ENCODE measurements around the gene MAN1C1. TPM values are rescaled to one million over a fixed set of nuclear protein-coding genes. Genes with fewer than 3 reads are reported as not detected.
A peak's percentile ranks its signal among the peaks of the same experiment; 100 is the strongest.

MAN1C1 gene
- total RNA-seq, 1 experiment from 2014 or later: 1.5 TPM

- POLR2A ChIA-PET: no interaction called here
- no peak for TF ChIP-seq REST (IDR thresholded peaks at IDR 0.05; ENCODE audit: insufficient read depth in 1 of 2, low read depth in 2 of 2, low read length in 1 of 2)
- TF ChIP-seq TCF7L2 (IDR thresholded peaks at IDR 0.05; ENCODE audit: low read depth, low read length): no peak
- TF ChIP-seq POLR2AphosphoS5 (IDR thresholded peaks at IDR 0.05; ENCODE audit: low read depth, low read length): no peak
- no peak for TF ChIP-seq SIN3A (IDR thresholded peaks at IDR 0.05; ENCODE audit: borderline replicate concordance, insufficient read depth, low read depth, low read length)
- TF ChIP-seq CTCF (IDR thresholded peaks at IDR 0.05): no peak
- in situ Hi-C loops (cut with HindIII; ENCODE audit: low pct_unique_long_range_greater_than_20kb, low sequenced_read_pairs) (no loop called here), intact Hi-C loops (cut with micrococcal nuclease; ENCODE audit: unreplicated experiment) (no loop called here)
- ATAC-seq: no peak
- peak overlapping the region; percentile 25; the same call in 1 of the 2 replicates for H3K27ac ChIP-seq (ENCODE audit: low read length)
- peaks cover 27% of the 10 kb centered on the region for H3K4me1 ChIP-seq (ENCODE audit: control insufficient read depth, insufficient read depth, low read length)
- CTCF ChIA-PET: interaction anchor here (0.6 kb wide), 1 partner anchor 64 kb away, joined by 3 read pairs; no protein-coding TSS in a partner anchor
- H3K36me3 ChIP-seq (ENCODE audit: control insufficient read depth, insufficient read depth, low read length): no peaks in the 10 kb centered on the region
- H3K4me3 ChIP-seq (ENCODE audit: low read depth in 2 of 2, low read length in 2 of 2): no peak overlapping the region
- BruUV-seq (replicated peaks): no TSS peak
- DNase-seq (ENCODE audit: low read depth, low spot score): no peak
- H3K9me3 ChIP-seq (ENCODE audit: control insufficient read depth, insufficient read depth, low read depth, low read length): no peaks in the 10 kb centered on the region
- H3K27me3 ChIP-seq (ENCODE audit: control insufficient read depth, insufficient read depth, low read length): no peaks in the 10 kb centered on the region
These were observed 157.7 kb downstream of the MAN1C1 start for GRCh38 chr1:25774206-25774803.

- ChIA-PET POLR2A (no interaction called here), CTCF (interaction anchor here (0.6 kb wide), 1 partner anchor 65 kb away, joined by 3 read pairs; no protein-coding TSS in a partner anchor)
- ATAC-seq (peak; percentile 35), DNase-seq (ENCODE audit: low read depth, low spot score) (no peak)
- peak; percentile 73; the same call in 1 of the 2 replicates for TF ChIP-seq TCF7L2 (IDR thresholded peaks at IDR 0.05; ENCODE audit: low read depth, low read length)
- no peak for TF ChIP-seq SIN3A (IDR thresholded peaks at IDR 0.05; ENCODE audit: borderline replicate concordance, insufficient read depth, low read depth, low read length)
- intact Hi-C loops (cut with micrococcal nuclease; ENCODE audit: unreplicated experiment): no loop called here
- in situ Hi-C loops (cut with HindIII; ENCODE audit: low pct_unique_long_range_greater_than_20kb, low sequenced_read_pairs): no loop called here
- no peaks in the 10 kb centered on the region for H3K9me3 ChIP-seq (ENCODE audit: control insufficient read depth, insufficient read depth, low read depth, low read length)
- H3K27me3 ChIP-seq (ENCODE audit: control insufficient read depth, insufficient read depth, low read length): no peaks in the 10 kb centered on the region
- no peaks in the 10 kb centered on the region for H3K36me3 ChIP-seq (ENCODE audit: control insufficient read depth, insufficient read depth, low read length)
- no peak overlapping the region; the same call in 1 of the 2 replicates for H3K27ac ChIP-seq (ENCODE audit: low read length)
- no peak overlapping the region for H3K4me3 ChIP-seq (ENCODE audit: low read depth in 2 of 2, low read length in 2 of 2)
- no TSS peak for BruUV-seq (replicated peaks)
- H3K4me1 ChIP-seq (ENCODE audit: control insufficient read depth, insufficient read depth, low read length): peaks cover 27% of the 10 kb centered on the region
These were observed 158.6 kb downstream of the MAN1C1 start for GRCh38 chr1:25774921-25775771.
